ENCODE data around the gene SYNPR. TPM values are rescaled to one million over a fixed set of nuclear protein-coding genes. Genes with fewer than 3 reads are reported as not detected.

Gene SYNPR
- total RNA-seq, 4 donors from 2014 or later, result 1.7 TPM; not detected in 3

DNA sequence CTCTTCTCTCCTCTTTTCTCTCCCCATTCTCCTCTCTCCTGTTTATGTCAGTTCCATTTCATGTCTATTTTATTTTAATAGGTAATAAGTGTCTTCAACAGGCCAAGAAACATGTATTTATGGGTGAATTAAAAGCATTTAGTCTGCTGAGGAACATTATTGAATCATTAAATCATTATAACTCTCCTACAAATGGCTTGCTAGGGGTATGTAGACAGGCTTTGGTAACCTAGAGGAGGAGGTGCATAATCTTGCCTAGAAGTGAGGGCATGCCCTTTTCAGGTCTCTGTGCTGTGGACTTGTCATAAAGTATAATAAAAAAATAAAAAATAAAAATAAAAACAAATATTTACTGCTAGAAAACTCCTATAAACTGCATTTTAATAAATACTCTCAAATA is 285.5 kb downstream of the SYNPR start:
- Histone ChIP-seq H3K27ac (no peak overlapping the region), H3K36me3 (no peaks in the 10 kb centered on the region), H3K4me1 (no peaks in the 10 kb centered on the region), H3K27me3 (no peaks in the 10 kb centered on the region), H3K4me3 (no peak overlapping the region), H3K9me3 (no peaks in the 10 kb centered on the region)
- TF ChIP-seq, protein P1, sequence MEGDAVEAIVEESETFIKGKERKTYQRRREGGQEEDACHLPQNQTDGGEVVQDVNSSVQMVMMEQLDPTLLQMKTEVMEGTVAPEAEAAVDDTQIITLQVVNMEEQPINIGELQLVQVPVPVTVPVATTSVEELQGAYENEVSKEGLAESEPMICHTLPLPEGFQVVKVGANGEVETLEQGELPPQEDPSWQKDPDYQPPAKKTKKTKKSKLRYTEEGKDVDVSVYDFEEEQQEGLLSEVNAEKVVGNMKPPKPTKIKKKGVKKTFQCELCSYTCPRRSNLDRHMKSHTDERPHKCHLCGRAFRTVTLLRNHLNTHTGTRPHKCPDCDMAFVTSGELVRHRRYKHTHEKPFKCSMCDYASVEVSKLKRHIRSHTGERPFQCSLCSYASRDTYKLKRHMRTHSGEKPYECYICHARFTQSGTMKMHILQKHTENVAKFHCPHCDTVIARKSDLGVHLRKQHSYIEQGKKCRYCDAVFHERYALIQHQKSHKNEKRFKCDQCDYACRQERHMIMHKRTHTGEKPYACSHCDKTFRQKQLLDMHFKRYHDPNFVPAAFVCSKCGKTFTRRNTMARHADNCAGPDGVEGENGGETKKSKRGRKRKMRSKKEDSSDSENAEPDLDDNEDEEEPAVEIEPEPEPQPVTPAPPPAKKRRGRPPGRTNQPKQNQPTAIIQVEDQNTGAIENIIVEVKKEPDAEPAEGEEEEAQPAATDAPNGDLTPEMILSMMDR (IDR thresholded peaks at IDR 0.05), result no peak
- no peak for TF ChIP-seq POLR2A (IDR thresholded peaks at IDR 0.05)
- intact Hi-C loops (cut with DNase I; ENCODE audit: low total_unique reads), result no loop called here
- DNase-seq, result no peak

DNA sequence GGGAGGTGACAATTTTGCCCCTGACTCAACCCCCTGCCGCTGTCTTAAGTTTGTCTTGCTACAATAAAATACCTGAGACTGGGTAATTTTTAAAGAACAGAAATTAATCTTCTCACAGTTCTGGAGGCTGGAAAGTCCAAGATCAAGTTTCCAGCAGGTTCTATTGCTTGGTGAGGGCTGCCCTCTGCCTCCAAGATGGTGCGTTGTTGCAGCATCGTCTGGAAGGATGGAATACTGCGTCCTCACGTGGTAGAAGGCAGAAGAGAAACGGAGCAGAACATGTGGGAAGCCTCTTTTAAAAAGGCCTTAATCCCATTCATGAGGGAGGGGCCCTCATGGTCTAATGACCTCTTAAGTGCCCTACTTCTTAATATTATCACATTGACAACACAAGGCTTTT is 287.1 kb downstream of the SYNPR start:
- no peaks in the 10 kb centered on the region for H3K9me3 ChIP-seq
- H3K27me3 ChIP-seq, result no peaks in the 10 kb centered on the region
- no peak overlapping the region for H3K27ac ChIP-seq
- TF ChIP-seq, protein P1 (IDR thresholded peaks at IDR 0.05), result no peak
- no peak for TF ChIP-seq POLR2A (IDR thresholded peaks at IDR 0.05)
- no peaks in the 10 kb centered on the region for H3K36me3 ChIP-seq
- no peak overlapping the region for H3K4me3 ChIP-seq
- H3K4me1 ChIP-seq, result no peaks in the 10 kb centered on the region
- intact Hi-C loops (cut with DNase I; ENCODE audit: low total_unique reads), result no loop called here
- DNase-seq, result no peak

GRCh38 chr3:63571682-63572081 is 293.6 kb downstream of the SYNPR start:
- no peaks in the 10 kb centered on the region for H3K9me3 ChIP-seq
- TF ChIP-seq POLR2A (IDR thresholded peaks at IDR 0.05), result no peak
- TF ChIP-seq, protein P1 (IDR thresholded peaks at IDR 0.05), result no peak
- no peaks in the 10 kb centered on the region for H3K4me1 ChIP-seq
- H3K4me3 ChIP-seq, result no peak overlapping the region
- intact Hi-C loops (cut with DNase I; ENCODE audit: low total_unique reads), result no loop called here
- no peaks in the 10 kb centered on the region for H3K36me3 ChIP-seq
- H3K27ac ChIP-seq, result no peak overlapping the region
- H3K27me3 ChIP-seq, result no peaks in the 10 kb centered on the region
- DNase-seq, result no peak

- no peak for DNase-seq
- Histone ChIP-seq H3K9me3 (no peaks in the 10 kb centered on the region), H3K27ac (no peak overlapping the region), H3K4me3 (no peak overlapping the region), H3K27me3 (no peaks in the 10 kb centered on the region), H3K36me3 (no peaks in the 10 kb centered on the region), H3K4me1 (no peaks in the 10 kb centered on the region)
- intact Hi-C loops (cut with DNase I; ENCODE audit: low total_unique reads), result no loop called here
- TF ChIP-seq POLR2A (IDR thresholded peaks at IDR 0.05), result no peak
- TF ChIP-seq, protein P1 (IDR thresholded peaks at IDR 0.05), result no peak
Observed at GRCh38 chr3:63576846-63577245, 298.7 kb downstream of the SYNPR start.

DNA sequence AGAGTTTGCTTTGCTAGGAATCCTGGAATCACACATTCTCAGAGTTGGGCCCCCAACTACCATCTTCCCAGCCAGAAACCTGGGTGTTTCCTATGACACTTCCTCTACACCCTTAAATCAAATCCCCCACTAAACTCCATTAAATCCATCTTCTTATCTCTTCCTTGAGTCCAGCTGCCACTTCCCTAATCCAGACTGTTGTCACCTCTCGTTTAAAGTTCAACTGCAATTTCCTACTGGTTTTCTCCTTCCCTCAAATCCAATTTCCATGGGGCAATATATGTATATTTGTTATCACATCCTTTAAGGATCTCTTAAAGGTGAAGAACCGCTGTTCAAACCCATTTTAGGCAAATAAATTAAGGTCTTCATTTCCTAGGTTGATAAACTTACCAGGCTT is 300.8 kb downstream of the SYNPR start:
- DNase-seq, result no peak
- no peaks in the 10 kb centered on the region for H3K27me3 ChIP-seq
- intact Hi-C loops (cut with DNase I; ENCODE audit: low total_unique reads), result no loop called here
- H3K27ac ChIP-seq, result no peak overlapping the region
- no peaks in the 10 kb centered on the region for H3K36me3 ChIP-seq
- no peaks in the 10 kb centered on the region for H3K4me1 ChIP-seq
- TF ChIP-seq, protein P1 (IDR thresholded peaks at IDR 0.05), result no peak
- no peak for TF ChIP-seq POLR2A (IDR thresholded peaks at IDR 0.05)
- H3K9me3 ChIP-seq, result no peaks in the 10 kb centered on the region
- no peak overlapping the region for H3K4me3 ChIP-seq
